ENCODE data around the gene DAPL1. TPM values are rescaled to one million over a fixed set of nuclear protein-coding genes. Genes with fewer than 3 reads are reported as not detected.

The DAPL1 gene
- total RNA-seq, 4 donors from 2014 or later, result 1.5 TPM; not detected in 3

GRCh38 chr2:158815658-158816057, 20.5 kb downstream of the DAPL1 start:
- DNase-seq (ENCODE audit: low spot score), result no peak
- no peak for ATAC-seq (ENCODE audit: low FRiP score)
- TF ChIP-seq CTCF (IDR thresholded peaks at IDR 0.05), result no peak

GRCh38 chr2:158817588-158817987, 22.5 kb downstream of the DAPL1 start:
- TF ChIP-seq CTCF (IDR thresholded peaks at IDR 0.05), result no peak
- DNase-seq (ENCODE audit: low spot score) (no peak), ATAC-seq (ENCODE audit: low FRiP score) (no peak)

- TF ChIP-seq CTCF (IDR thresholded peaks at IDR 0.05), result no peak
- ATAC-seq (ENCODE audit: low FRiP score) (no peak), DNase-seq (ENCODE audit: low spot score) (no peak)
Observed at GRCh38 chr2:158818511-158818910, 23.4 kb downstream of the DAPL1 start.

GRCh38 chr2:158822193-158822592, 27.1 kb downstream of the DAPL1 start:
- no peak for DNase-seq (ENCODE audit: low spot score)
- no peak for ATAC-seq (ENCODE audit: low FRiP score)
- no peak for TF ChIP-seq CTCF (IDR thresholded peaks at IDR 0.05)

- no peak for TF ChIP-seq CTCF (IDR thresholded peaks at IDR 0.05)
- ATAC-seq (ENCODE audit: low FRiP score) (no peak), DNase-seq (ENCODE audit: low spot score) (no peak)
Observed at GRCh38 chr2:158823486-158824237, 28.5 kb downstream of the DAPL1 start.

- no peak for DNase-seq (ENCODE audit: low spot score)
- ATAC-seq (ENCODE audit: low FRiP score), result no peak
- TF ChIP-seq CTCF (IDR thresholded peaks at IDR 0.05), result no peak
Observed at GRCh38 chr2:158825021-158825420, 29.9 kb downstream of the DAPL1 start.

- TF ChIP-seq CTCF (IDR thresholded peaks at IDR 0.05), result no peak
- ATAC-seq (ENCODE audit: low FRiP score) (no peak), DNase-seq (ENCODE audit: low spot score) (no peak)
Observed at GRCh38 chr2:158826965-158827364, 31.8 kb downstream of the DAPL1 start.
